Ishikawa (cell line): ENCODE measurements around the gene CEBPE.

ENCODE experiments used
- CEBPB ChIP-seq: IDR thresholded peaks from 2 replicates; pipeline ENCODE4 v1.6.1; 2012
- CREB1 ChIP-seq: IDR thresholded peaks from 2 replicates; pipeline ENCODE4 v1.6.1; 2012; ENCODE audit warnings: low read depth
- EGR1 ChIP-seq: IDR thresholded peaks from 2 replicates; pipeline ENCODE4 v1.6.1; 2012
- EP300 ChIP-seq: IDR thresholded peaks from 2 replicates; pipeline ENCODE4 v1.6.1; 2012; ENCODE audit warnings: borderline replicate concordance
- FOXM1 ChIP-seq: IDR thresholded peaks from 2 replicates; pipeline ENCODE4 v1.6.1; 2012; ENCODE audit warnings: low read depth, borderline replicate concordance
- MAX ChIP-seq: IDR thresholded peaks from 2 replicates; pipeline ENCODE4 v1.6.1; 2012
- NFIC ChIP-seq: IDR thresholded peaks from 2 replicates; pipeline ENCODE4 v1.6.1; 2012
- RAD21 ChIP-seq: IDR thresholded peaks from 2 replicates; pipeline ENCODE4 v1.6.1; 2012; ENCODE audit warnings: low read depth
- REST ChIP-seq: IDR thresholded peaks from 2 replicates; pipeline ENCODE4 v1.6.1; 2012; ENCODE audit warnings: low read depth, mild to moderate bottlenecking
- TAF1 ChIP-seq: IDR thresholded peaks from 2 replicates; pipeline ENCODE4 v1.6.1; 2012; ENCODE audit warnings: low read depth, mild to moderate bottlenecking
- TCF12 ChIP-seq: IDR thresholded peaks from 2 replicates; pipeline ENCODE4 v1.6.1; 2012; ENCODE audit warnings: low read depth
- TEAD4 ChIP-seq: IDR thresholded peaks from 2 replicates; pipeline ENCODE4 v1.6.1; 2012
- USF1 ChIP-seq: IDR thresholded peaks from 2 replicates; pipeline ENCODE4 v1.6.1; 2012
- YY1 ChIP-seq: IDR thresholded peaks from 2 replicates; pipeline ENCODE4 v1.6.1; 2012; ENCODE audit warnings: low read depth
- ZBTB7A ChIP-seq: IDR thresholded peaks from 2 replicates; pipeline ENCODE4 v1.6.1; 2012; ENCODE audit warnings: low read depth

The CEBPE gene

GRCh38 chr14:23160924-23161522, 42.0 kb upstream of the CEBPE start:
- TF ChIP-seq MAX (no peak), TCF12 (no peak), USF1 (no peak), CREB1 (no peak), EP300 (no peak), REST (no peak), NFIC (no peak), YY1 (no peak), TAF1 (no peak), EGR1 (no peak), TEAD4 (no peak), CEBPB (no peak), RAD21 (no peak), ZBTB7A (no peak), FOXM1 (no peak)

GRCh38 chr14:23159532-23159931, 40.5 kb upstream of the CEBPE start:
- TF ChIP-seq CREB1: no peak
- no peak for TF ChIP-seq CEBPB
- no peak for TF ChIP-seq FOXM1
- no peak for TF ChIP-seq RAD21
- no peak for TF ChIP-seq TEAD4
- no peak for TF ChIP-seq EP300
- TF ChIP-seq EGR1: no peak
- TF ChIP-seq NFIC: no peak
- TF ChIP-seq TCF12: no peak
- TF ChIP-seq MAX: no peak

- TF ChIP-seq FOXM1: no peak
- TF ChIP-seq MAX: no peak
- no peak for TF ChIP-seq YY1
- TF ChIP-seq REST: no peak
- no peak for TF ChIP-seq CREB1
- no peak for TF ChIP-seq TAF1
- TF ChIP-seq EGR1: no peak
- TF ChIP-seq TCF12: no peak
Measured at GRCh38 chr14:23158779-23159178, 39.7 kb upstream of the CEBPE start.

- TF ChIP-seq TCF12: no peak
- no peak for TF ChIP-seq TEAD4
- TF ChIP-seq EP300: no peak
Measured at GRCh38 chr14:23154964-23155587, 36.0 kb upstream of the CEBPE start.

GRCh38 chr14:23153851-23154796, 35.1 kb upstream of the CEBPE start:
- no peak for TF ChIP-seq CREB1
- TF ChIP-seq MAX: no peak
- no peak for TF ChIP-seq TEAD4
- TF ChIP-seq CEBPB: no peak
- TF ChIP-seq EP300: no peak
- no peak for TF ChIP-seq FOXM1
- no peak for TF ChIP-seq TAF1
- no peak for TF ChIP-seq YY1
- no peak for TF ChIP-seq RAD21
